Activated T-helper 2 cell treated with anti-CD3 and anti-CD28 coated beads, Interferon-gamma antibody, Interleukin-2, Interleukin-4, amounts not matched to agents 10 μg/mL and 5 μg/mL and 100 μg/mL, durations not matched to agents 14 hours and 24 hours and 36 hours (primary cell): ENCODE results near the gene TNKS1BP1. TPM values are rescaled to one million over a fixed set of nuclear protein-coding genes. Genes with fewer than 3 reads are reported as not detected.

Experiments used
- DNase-seq: peaks from one replicate; pipeline ENCODE4 v3.0.0; 2021; ENCODE audit warnings: low spot score
- H3K27ac Mint-ChIP-seq: one replicate; pipeline ENCODE4 v1.8.0; 2021; ENCODE audit warnings: mixed read lengths
- H3K27me3 Mint-ChIP-seq: one replicate; pipeline ENCODE4 v1.8.0; 2021; ENCODE audit warnings: low read depth, mixed read lengths
- H3K36me3 Mint-ChIP-seq: one replicate; pipeline ENCODE4 v1.8.0; 2021; ENCODE audit warnings: low read depth, mixed read lengths
- H3K4me1 Mint-ChIP-seq: one replicate; pipeline ENCODE4 v1.8.0; 2021; ENCODE audit warnings: low read depth, mixed read lengths
- H3K4me3 Mint-ChIP-seq: one replicate; pipeline ENCODE4 v1.8.0; 2021; ENCODE audit warnings: low read depth, mild to moderate bottlenecking, moderate library complexity, mixed read lengths
- H3K9me3 Mint-ChIP-seq: one replicate; pipeline ENCODE4 v1.8.0; 2021; ENCODE audit warnings: mixed read lengths
- intact Hi-C: fragments of 100-400 bp; cut with micrococcal nuclease; formaldehyde crosslinking; loops from one replicate; pipeline ENCODE4 v1.15.1; 2023
- total RNA-seq: library from RNA; stranded (reverse); gene quantifications from 2 replicates; pipeline ENCODE4 v1.2.3, GENCODE V29; 2022

The TNKS1BP1 gene
- total RNA-seq, 1 donor from 2014 or later: 16.5 TPM

DNA sequence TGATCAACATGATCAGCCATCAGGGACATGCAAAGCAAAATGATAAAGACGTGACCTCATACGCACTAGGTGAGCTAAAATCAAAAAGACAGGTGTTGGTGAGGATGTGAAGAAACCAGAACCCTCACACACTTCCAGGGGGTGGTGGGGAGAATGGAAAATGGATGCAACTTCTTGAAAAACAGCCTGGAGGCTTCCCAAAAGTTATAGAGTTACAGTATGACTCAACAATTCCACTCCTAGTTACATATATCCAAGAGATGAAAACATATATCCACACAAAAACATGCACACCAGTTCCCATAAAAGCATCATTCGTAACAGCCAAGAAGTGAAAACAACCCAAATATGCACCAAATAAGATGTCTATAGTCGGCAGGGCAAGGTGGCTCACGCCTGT lies 45.6 kb downstream of the TNKS1BP1 start:
- DNase-seq: no peak
- H3K9me3 Mint-ChIP-seq: no peaks in the 10 kb centered on the region
- no peaks in the 10 kb centered on the region for H3K36me3 Mint-ChIP-seq
- peaks cover 3% of the 10 kb centered on the region for H3K4me1 Mint-ChIP-seq
- no peak overlapping the region for H3K4me3 Mint-ChIP-seq
- no peak overlapping the region for H3K27ac Mint-ChIP-seq
- intact Hi-C loops: no loop called here
- H3K27me3 Mint-ChIP-seq: peaks cover 20% of the 10 kb centered on the region

DNA sequence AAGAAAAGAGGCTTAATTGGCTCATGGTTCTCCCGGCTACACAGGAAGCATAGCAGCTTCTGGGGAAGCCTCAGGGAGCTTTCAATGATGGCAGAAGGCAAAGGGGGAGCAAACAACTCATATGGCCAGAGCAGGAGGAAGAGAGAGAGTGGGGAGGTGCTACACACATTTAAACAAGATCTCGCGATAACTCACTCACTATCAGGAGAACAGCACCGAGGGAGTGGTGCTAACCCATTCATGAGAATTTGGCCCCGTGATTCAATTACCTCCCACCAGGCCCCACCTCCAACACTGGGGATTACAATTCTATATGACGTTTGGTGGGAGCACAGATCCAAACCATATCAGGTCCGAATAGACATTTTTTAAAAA lies 46.0 kb downstream of the TNKS1BP1 start:
- peaks cover 3% of the 10 kb centered on the region for H3K4me1 Mint-ChIP-seq
- no peaks in the 10 kb centered on the region for H3K9me3 Mint-ChIP-seq
- H3K36me3 Mint-ChIP-seq: no peaks in the 10 kb centered on the region
- H3K4me3 Mint-ChIP-seq: no peak overlapping the region
- DNase-seq: no peak
- peaks cover 20% of the 10 kb centered on the region for H3K27me3 Mint-ChIP-seq
- intact Hi-C loops: no loop called here
- no peak overlapping the region for H3K27ac Mint-ChIP-seq

DNA sequence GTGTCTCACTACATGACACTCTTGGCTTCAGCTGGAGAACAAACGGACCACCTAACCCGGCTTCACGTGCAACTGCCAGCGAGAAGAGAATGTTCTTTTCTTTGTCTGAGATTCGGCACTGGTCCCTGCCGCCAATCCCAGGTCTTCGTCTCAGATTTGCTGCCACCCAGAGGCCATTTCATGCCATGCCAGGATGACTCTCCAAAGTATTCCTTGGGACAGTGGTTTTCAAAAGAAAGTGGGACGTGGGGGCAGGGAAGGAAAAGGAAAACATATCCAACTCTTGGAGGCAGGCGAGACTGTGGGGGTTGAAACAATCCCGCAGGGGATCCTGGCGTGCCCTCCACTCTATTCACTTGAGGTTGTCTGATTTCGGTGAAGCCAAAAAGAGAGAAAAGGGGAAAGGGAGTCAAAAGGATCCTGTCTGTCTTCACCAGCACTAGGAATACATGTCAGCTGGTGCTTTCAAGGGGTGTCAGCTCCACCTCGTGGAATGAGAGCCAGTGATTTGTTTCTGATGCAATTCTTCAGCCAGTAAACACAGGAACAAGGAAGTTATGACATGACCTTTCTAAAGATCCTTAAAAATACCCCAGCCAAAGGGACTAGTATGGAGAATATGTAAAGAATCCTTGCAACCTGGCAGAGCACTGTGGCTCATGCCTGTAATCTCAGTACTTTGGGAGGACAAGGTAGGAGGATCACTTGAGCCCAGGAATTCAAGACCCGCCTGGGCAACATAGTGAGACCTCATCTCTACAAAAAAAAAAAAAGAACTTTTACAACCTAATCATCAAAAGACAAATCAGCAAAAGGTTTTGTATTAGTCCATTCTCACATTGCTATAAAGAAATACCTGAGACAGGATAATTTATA lies 46.7 kb downstream of the TNKS1BP1 start:
- intact Hi-C loops: loop anchor here (1.0 kb wide), 1 partner anchor 437 kb away; no protein-coding TSS in a partner anchor

DNA sequence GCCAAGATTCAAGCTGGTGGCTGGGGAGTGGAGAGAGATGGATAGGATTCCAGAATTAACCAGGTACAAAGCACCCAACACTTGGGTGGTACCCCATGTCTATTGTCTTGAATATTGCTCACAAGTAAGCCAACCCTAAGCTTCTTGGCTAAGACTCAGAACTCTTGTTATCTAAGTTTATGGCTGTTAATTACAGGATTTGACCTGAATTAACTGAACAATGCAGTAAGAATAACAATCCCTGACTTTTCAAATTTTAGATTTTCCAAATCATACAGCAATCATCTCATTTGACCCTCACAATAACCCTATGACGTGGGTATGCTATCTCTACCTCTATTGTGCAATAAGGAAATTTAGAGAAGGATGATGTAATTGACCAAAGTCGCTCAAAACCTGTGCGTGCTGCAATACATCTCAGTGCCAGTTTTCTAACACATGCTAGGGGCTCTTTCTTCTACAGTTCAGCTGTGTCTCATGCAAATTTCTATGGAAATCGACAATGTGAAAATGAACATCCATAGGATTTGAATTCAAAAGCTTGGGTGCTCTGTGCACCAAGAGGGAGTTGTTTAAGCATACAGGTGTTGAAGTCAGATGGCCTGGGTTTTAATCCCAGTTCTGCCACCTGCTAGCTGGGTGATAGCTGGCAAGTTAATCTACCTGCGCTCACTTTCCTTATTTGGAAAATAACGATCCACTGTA lies 47.6 kb downstream of the TNKS1BP1 start:
- peaks cover 3% of the 10 kb centered on the region for H3K4me1 Mint-ChIP-seq
- intact Hi-C loops: loop anchor here (1.0 kb wide), 1 partner anchor 436 kb away; no protein-coding TSS in a partner anchor
- no peak for DNase-seq
- peaks cover 20% of the 10 kb centered on the region for H3K27me3 Mint-ChIP-seq
- H3K4me3 Mint-ChIP-seq: no peak overlapping the region
- no peak overlapping the region for H3K27ac Mint-ChIP-seq
- peaks cover 3% of the 10 kb centered on the region for H3K9me3 Mint-ChIP-seq
- no peaks in the 10 kb centered on the region for H3K36me3 Mint-ChIP-seq

More for the DNA sequence above, 46.7 kb downstream of the TNKS1BP1 start:
- no peaks in the 10 kb centered on the region for H3K36me3 Mint-ChIP-seq
- no peak overlapping the region for H3K4me3 Mint-ChIP-seq
- peaks cover 3% of the 10 kb centered on the region for H3K4me1 Mint-ChIP-seq
- DNase-seq: peak; percentile 11
- peaks cover 20% of the 10 kb centered on the region for H3K27me3 Mint-ChIP-seq
- H3K27ac Mint-ChIP-seq: no peak overlapping the region
- peaks cover 3% of the 10 kb centered on the region for H3K9me3 Mint-ChIP-seq

DNA sequence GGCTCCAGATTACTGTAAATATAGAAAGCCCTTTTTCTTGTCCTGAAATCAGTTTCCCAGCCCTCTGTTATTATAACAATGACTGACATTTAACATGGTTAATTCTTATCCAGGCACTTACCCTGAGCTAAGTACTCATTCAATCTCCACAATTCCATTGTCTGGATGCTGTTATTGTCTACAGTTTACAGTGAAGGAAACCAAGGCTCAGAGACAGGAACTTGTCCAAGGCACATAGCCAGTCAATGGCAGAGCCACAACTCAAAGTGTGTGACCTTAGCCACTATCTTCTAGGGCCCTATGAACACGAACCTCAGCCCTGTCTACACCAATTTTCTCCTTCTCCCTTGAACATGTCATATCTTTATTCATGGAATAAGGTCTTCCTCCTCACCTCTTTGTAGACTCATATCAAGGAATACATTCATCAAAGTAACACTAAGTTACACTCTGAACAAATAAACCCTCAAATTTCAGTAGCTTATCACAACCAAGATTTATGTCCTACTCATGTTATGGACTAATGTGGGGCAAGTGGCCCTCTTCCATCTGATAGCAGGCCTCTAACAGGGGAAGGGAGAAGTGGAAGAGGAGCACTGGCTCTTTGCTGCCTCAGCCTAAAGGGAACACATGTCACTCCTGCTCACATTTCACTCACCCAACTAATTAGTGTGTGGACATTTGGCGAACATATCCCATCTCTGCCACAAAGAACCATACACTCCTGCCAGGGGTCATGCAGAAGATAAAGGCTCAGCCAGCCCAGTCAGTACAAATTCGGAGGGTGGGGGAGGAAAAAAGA lies 48.4 kb downstream of the TNKS1BP1 start:
- DNase-seq: no peak
- intact Hi-C loops: no loop called here
- no peak overlapping the region for H3K4me3 Mint-ChIP-seq
- H3K9me3 Mint-ChIP-seq: peaks cover 3% of the 10 kb centered on the region
- no peaks in the 10 kb centered on the region for H3K36me3 Mint-ChIP-seq
- peaks cover 3% of the 10 kb centered on the region for H3K4me1 Mint-ChIP-seq
- H3K27me3 Mint-ChIP-seq: peaks cover 21% of the 10 kb centered on the region
- no peak overlapping the region for H3K27ac Mint-ChIP-seq

DNA sequence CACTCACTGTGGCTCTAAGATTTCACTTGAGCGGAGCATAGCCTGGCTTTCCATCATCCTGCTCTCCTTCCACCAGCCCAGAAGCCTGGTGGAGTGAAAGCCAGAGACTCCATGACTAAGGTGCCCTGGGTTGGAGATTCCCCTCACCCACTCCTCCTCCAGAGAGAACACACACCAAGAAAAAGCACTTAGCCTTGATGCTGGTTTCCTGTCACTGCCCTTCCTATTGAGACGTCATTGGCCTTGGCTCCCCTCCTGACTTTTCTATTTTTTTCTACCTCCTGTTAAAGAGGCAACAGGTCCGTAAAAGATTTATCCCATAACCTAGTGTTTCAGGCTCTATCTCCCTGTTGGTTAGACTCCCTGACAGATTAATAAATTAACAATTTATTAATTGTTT lies 49.2 kb downstream of the TNKS1BP1 start:
- DNase-seq: no peak
- H3K9me3 Mint-ChIP-seq: peaks cover 3% of the 10 kb centered on the region
- intact Hi-C loops: no loop called here
- H3K4me3 Mint-ChIP-seq: no peak overlapping the region
- no peak overlapping the region for H3K27ac Mint-ChIP-seq
- H3K36me3 Mint-ChIP-seq: no peaks in the 10 kb centered on the region
- peaks cover 21% of the 10 kb centered on the region for H3K27me3 Mint-ChIP-seq
- H3K4me1 Mint-ChIP-seq: peaks cover 3% of the 10 kb centered on the region

DNA sequence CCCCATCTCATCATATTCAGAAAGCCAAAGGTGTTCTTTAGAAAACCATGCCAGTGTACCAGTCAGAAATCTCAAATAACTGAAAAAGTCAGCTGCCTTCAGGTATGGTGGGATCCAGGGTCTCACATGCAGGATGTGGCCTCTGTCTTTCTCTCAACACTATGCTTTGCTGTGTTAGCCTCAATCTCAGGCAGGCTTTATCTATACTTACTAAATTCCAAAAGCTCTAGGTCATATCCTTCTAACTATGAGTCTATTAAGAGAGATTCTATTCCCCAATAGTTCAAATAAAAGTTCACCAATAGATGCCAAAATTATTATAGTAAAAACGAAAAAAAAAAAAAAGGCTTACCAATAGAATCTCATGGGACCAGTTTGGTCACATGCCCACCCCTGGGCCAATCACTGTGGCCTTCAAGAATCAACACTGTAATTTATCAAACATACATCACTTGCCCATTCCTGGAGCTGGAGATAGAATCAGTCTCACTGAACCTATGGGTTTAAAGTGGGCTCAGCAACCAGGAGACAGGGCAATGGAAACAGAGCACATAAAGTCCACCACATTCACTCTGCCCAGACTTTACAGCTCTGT lies 49.8 kb downstream of the TNKS1BP1 start:
- intact Hi-C loops: no loop called here
- no peaks in the 10 kb centered on the region for H3K36me3 Mint-ChIP-seq
- H3K9me3 Mint-ChIP-seq: peaks cover 3% of the 10 kb centered on the region
- H3K27me3 Mint-ChIP-seq: peaks cover 21% of the 10 kb centered on the region
- no peak for DNase-seq
- H3K27ac Mint-ChIP-seq: no peak overlapping the region
- peaks cover 3% of the 10 kb centered on the region for H3K4me1 Mint-ChIP-seq
- H3K4me3 Mint-ChIP-seq: no peak overlapping the region

DNA sequence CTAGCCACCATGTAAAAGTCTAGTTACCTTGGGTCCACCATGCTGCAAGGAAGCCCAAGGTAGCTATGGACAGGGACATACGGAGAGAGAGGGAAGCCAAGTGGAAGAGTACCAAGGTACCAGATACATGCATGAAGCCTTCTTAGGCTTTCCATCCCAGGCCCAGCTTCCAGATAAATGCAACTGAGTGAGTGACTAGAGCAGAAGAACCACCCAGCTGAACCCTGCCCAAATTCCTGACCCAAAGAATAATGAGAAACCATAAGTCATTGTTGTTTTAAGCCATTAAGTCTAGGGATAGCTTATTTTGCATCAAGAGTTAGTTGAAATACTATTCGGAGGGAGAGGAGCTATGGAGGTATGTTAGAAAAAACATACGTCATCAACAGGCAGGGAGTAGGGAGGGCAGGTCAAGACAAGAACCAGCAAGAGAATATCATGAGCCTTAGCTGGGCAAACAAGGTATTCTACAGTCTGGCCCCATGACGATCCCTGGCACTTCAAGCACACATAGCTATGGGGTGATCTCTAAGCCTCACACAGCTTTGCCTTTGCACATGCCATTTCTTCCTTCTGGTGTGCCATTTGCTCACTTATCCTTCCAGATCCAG lies 51.2 kb downstream of the TNKS1BP1 start:
- peaks cover 14% of the 10 kb centered on the region for H3K27me3 Mint-ChIP-seq
- no peaks in the 10 kb centered on the region for H3K36me3 Mint-ChIP-seq
- no peak for DNase-seq
- intact Hi-C loops: no loop called here
- H3K4me1 Mint-ChIP-seq: peaks cover 3% of the 10 kb centered on the region
- no peak overlapping the region for H3K27ac Mint-ChIP-seq
- peaks cover 3% of the 10 kb centered on the region for H3K9me3 Mint-ChIP-seq
- H3K4me3 Mint-ChIP-seq: no peak overlapping the region

DNA sequence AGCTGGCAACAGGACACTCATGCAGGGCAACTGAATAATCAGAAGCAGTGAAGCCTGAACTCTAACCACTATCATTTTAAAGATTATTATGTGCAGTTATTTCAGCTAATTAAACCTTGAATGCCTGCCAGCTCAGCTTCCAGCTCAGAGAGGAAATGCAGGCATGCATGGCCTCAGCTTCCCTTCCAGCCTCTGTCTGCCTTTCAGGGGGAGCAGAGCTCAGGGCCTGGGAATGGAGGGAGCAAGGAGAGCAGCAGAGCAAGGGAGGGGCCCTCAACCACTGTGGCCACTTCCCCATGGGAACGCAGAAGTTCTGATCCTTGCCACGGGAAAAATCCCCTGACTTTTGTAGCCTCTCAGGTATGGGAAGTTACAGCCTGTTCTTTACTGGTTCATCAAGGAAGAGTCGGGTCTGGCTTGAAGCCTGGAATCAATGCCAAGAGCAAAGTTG lies 55.2 kb downstream of the TNKS1BP1 start:
- Mint-ChIP-seq H3K4me3 (no peak overlapping the region), H3K36me3 (no peaks in the 10 kb centered on the region), H3K27me3 (peaks cover 4% of the 10 kb centered on the region), H3K4me1 (no peaks in the 10 kb centered on the region), H3K9me3 (peaks cover 13% of the 10 kb centered on the region), H3K27ac (no peak overlapping the region)
- DNase-seq: no peak
- intact Hi-C loops: no loop called here

DNA sequence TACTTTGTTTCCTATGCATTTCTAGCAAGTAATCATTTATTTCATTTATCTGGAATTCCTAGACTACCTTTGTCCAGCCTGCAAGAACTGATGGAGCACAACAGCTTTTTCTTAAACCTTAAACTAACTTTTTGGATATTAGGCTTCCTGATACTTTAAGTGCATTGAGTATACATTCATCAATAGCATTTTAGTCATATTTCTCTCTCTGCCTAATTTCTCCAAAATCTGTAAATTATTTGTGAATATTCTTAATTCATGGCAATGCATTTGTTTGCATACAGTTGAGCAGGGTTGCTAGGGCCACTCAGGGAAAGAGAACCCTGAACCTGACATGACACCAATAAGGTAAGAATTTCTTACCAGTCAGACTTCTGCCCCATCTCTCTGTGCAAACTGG lies 58.6 kb downstream of the TNKS1BP1 start:
- no peak overlapping the region for H3K4me3 Mint-ChIP-seq
- DNase-seq: no peak
- no peaks in the 10 kb centered on the region for H3K27me3 Mint-ChIP-seq
- intact Hi-C loops: no loop called here
- peaks cover 2% of the 10 kb centered on the region for H3K4me1 Mint-ChIP-seq
- H3K27ac Mint-ChIP-seq: no peak overlapping the region
- H3K9me3 Mint-ChIP-seq: peaks cover 10% of the 10 kb centered on the region
- H3K36me3 Mint-ChIP-seq: no peaks in the 10 kb centered on the region

DNA sequence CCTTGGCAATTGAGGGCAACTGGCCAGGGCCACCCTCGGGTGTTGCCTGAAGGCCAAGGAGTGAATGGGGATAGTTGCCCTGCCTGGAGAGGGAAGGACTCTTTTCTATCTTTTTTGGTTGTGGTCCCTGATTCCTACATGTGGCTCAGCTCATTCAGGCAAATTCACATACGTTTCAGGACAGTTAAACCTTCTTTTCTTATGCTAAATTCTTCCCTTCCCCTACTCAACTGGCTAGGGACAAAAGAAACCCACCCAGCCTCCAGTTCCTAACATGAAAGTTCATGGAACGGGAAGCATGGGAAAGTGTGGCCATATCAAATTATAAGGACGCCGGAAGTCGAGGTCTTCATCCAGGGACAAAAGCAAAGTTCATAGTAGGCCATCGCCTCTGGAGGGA lies 61.4 kb downstream of the TNKS1BP1 start:
- intact Hi-C loops: no loop called here
- Mint-ChIP-seq H3K27ac (no peak overlapping the region), H3K9me3 (peaks cover 10% of the 10 kb centered on the region), H3K27me3 (no peaks in the 10 kb centered on the region), H3K36me3 (no peaks in the 10 kb centered on the region), H3K4me3 (no peak overlapping the region), H3K4me1 (peaks cover 2% of the 10 kb centered on the region)
- DNase-seq: no peak

DNA sequence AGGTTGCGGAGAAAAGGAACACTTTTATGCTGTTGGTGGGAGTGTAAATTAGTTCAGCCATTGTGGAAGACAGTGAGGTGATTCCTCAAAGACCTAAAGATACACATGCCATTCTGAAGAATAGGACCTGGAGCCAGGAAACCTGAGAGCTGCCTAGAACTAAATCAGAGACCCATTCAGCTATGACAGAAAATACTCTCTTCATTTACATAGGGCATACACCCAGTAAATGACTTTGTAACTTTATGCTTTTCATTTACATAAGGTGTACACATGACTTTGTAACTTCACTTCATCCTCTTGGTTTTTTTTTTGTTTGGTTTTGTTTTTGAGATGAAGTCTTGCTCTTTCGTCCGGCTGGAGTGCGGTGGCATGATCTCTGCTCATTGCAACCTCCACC lies 62.6 kb downstream of the TNKS1BP1 start:
- Mint-ChIP-seq H3K4me3 (no peak overlapping the region), H3K27me3 (no peaks in the 10 kb centered on the region)
- intact Hi-C loops: no loop called here

More for the DNA sequence above, 62.6 kb downstream of the TNKS1BP1 start:
- Mint-ChIP-seq H3K9me3 (peaks cover 5% of the 10 kb centered on the region), H3K36me3 (no peaks in the 10 kb centered on the region), H3K4me1 (peaks cover 2% of the 10 kb centered on the region), H3K27ac (no peak overlapping the region)
- DNase-seq: no peak
